GM23248 (cell line): ENCODE data around the gene ADH4.
"Not testable (repeated sequence)": the region's sequence is repeated elsewhere in the genome, so short reads cannot be mapped to it uniquely, and the experiment has no call there.

Source experiments
- EZH2 ChIP-seq: fragments of 200-600 bp; sonication (generic); IDR thresholded peaks from 2 replicates; pipeline ENCODE4 v1.6.1; 2018; ENCODE audit warnings: antibody characterized with exemption, mild to moderate bottlenecking; ENCODE audit not compliant: insufficient read depth, poor library complexity, severe bottlenecking
- EZH2phosphoT487 ChIP-seq: fragments of 200-600 bp; sonication (generic); IDR thresholded peaks from 2 replicates; pipeline ENCODE4 v1.6.1; 2018; ENCODE audit warnings: antibody characterized with exemption, moderate library complexity, mild to moderate bottlenecking, low read depth; ENCODE audit not compliant: insufficient read depth

GRCh38 chr4:99099814-99100213 is 44.3 kb downstream of the ADH4 start:
- not testable (repeated sequence) for TF ChIP-seq EZH2phosphoT487, EZH2
